COLO668 (cell line): Measurements from ENCODE around the gene CRYBB3.
A peak's percentile ranks its signal among the peaks of the same experiment; 100 is the strongest.
"Not testable (repeated sequence)": the region's sequence is repeated elsewhere in the genome, so short reads cannot be mapped to it uniquely, and the experiment has no call there.

ENCODE experiments used
- DNase-seq: peaks from one replicate; lab custom pipeline; 2025; ENCODE audit not compliant: unreplicated experiment; lab: John Stamatoyannopoulos, UW

Gene CRYBB3

GRCh38 chr22:25174888-25175411, 24.7 kb upstream of the CRYBB3 start:
- DNase-seq, result no peak

GRCh38 chr22:25176175-25176574, 23.5 kb upstream of the CRYBB3 start:
- no peak for DNase-seq

- DNase-seq, result no peak
Measured at GRCh38 chr22:25176799-25177198, 22.9 kb upstream of the CRYBB3 start.

- no peak for DNase-seq
Measured at GRCh38 chr22:25177226-25177625, 22.4 kb upstream of the CRYBB3 start.

- DNase-seq, result no peak
Measured at GRCh38 chr22:25177895-25178294, 21.8 kb upstream of the CRYBB3 start.

GRCh38 chr22:25178348-25178747, 21.3 kb upstream of the CRYBB3 start:
- not testable (repeated sequence) for DNase-seq

GRCh38 chr22:25178869-25179631, 20.6 kb upstream of the CRYBB3 start:
- not testable (repeated sequence) for DNase-seq

GRCh38 chr22:25182131-25183110, 17.2 kb upstream of the CRYBB3 start:
- no peak for DNase-seq

GRCh38 chr22:25183949-25184619, 15.6 kb upstream of the CRYBB3 start:
- DNase-seq, result no peak

- no peak for DNase-seq
Measured at GRCh38 chr22:25186140-25186539, 13.5 kb upstream of the CRYBB3 start.

GRCh38 chr22:25187469-25187868, 12.2 kb upstream of the CRYBB3 start:
- no peak for DNase-seq

GRCh38 chr22:25192406-25192805, 7.3 kb upstream of the CRYBB3 start:
- DNase-seq, result no peak

- DNase-seq, result no peak
Measured at GRCh38 chr22:25193130-25193529, 6.5 kb upstream of the CRYBB3 start.

- no peak for DNase-seq
Measured at GRCh38 chr22:25193548-25193947, 6.1 kb upstream of the CRYBB3 start.

- no peak for DNase-seq
Measured at GRCh38 chr22:25196326-25196725, 3.3 kb upstream of the CRYBB3 start.

GRCh38 chr22:25197340-25197739, 2.3 kb upstream of the CRYBB3 start:
- DNase-seq, result no peak

GRCh38 chr22:25200967-25201366, 1.3 kb downstream of the CRYBB3 start:
- DNase-seq, result no peak

- DNase-seq, result no peak
Measured at GRCh38 chr22:25201557-25202273, 2.1 kb downstream of the CRYBB3 start.

- DNase-seq, result peak; percentile 57
Measured at GRCh38 chr22:25202290-25202921, 2.7 kb downstream of the CRYBB3 start.

- DNase-seq, result no peak
Measured at GRCh38 chr22:25203082-25203481, 3.4 kb downstream of the CRYBB3 start.
